Activated CD4-positive, CD25-positive, alpha-beta regulatory T cell treated with anti-CD3 and anti-CD28 coated beads, Interleukin-2, amount 50 U/mL, for 16 hours (primary cell): ENCODE results near the gene PISD.
"Not testable (repeated sequence)": the region's sequence is repeated elsewhere in the genome, so short reads cannot be mapped to it uniquely, and the experiment has no call there.

ENCODE experiments used
- DNase-seq: peaks from one replicate; pipeline ENCODE4 v3.0.0-alpha.2; 2020; ENCODE audit warnings: low read depth, low spot score

PISD gene

GRCh38 chr22:31607696-31608095, 54.3 kb downstream of the PISD start:
- no peak for DNase-seq

- no peak for DNase-seq
Measured at GRCh38 chr22:31605851-31606585, 56.0 kb downstream of the PISD start.

- no peak for DNase-seq
Measured at GRCh38 chr22:31604746-31605705, 57.0 kb downstream of the PISD start.

- DNase-seq = no peak
Measured at GRCh38 chr22:31604137-31604705, 57.8 kb downstream of the PISD start.

- no peak for DNase-seq
Measured at GRCh38 chr22:31603574-31603973, 58.4 kb downstream of the PISD start.

GRCh38 chr22:31603081-31603525, 58.9 kb downstream of the PISD start:
- no peak for DNase-seq

GRCh38 chr22:31602259-31602952, 59.6 kb downstream of the PISD start:
- no peak for DNase-seq

GRCh38 chr22:31595271-31595670, 66.7 kb downstream of the PISD start:
- no peak for DNase-seq

GRCh38 chr22:31590161-31590560, 71.9 kb downstream of the PISD start:
- DNase-seq = not testable (repeated sequence)

- DNase-seq = no peak
Measured at GRCh38 chr22:31588970-31589675, 72.9 kb downstream of the PISD start.

GRCh38 chr22:31586137-31586920, 75.7 kb downstream of the PISD start:
- DNase-seq = no peak

- DNase-seq = no peak
Measured at GRCh38 chr22:31585161-31585859, 76.7 kb downstream of the PISD start.

- DNase-seq = no peak
Measured at GRCh38 chr22:31584804-31585160, 77.2 kb downstream of the PISD start.

- no peak for DNase-seq
Measured at GRCh38 chr22:31583861-31584485, 78.0 kb downstream of the PISD start.

GRCh38 chr22:31579835-31580242, 82.2 kb downstream of the PISD start:
- no peak for DNase-seq

GRCh38 chr22:31578171-31578570, 83.8 kb downstream of the PISD start:
- DNase-seq = no peak

- no peak for DNase-seq
Measured at GRCh38 chr22:31577711-31578110, 84.3 kb downstream of the PISD start.

GRCh38 chr22:31575190-31575589, 86.8 kb downstream of the PISD start:
- DNase-seq = no peak

GRCh38 chr22:31574055-31574670, 87.9 kb downstream of the PISD start:
- no peak for DNase-seq
